ENCODE data around the gene CIB4.

CIB4 gene

GRCh38 chr2:26681656-26682055, 40.5 kb upstream of the CIB4 start:
- no peak for TF ChIP-seq CTCF (IDR thresholded peaks at IDR 0.05; ENCODE audit: extremely low read depth, missing control alignments)
- DNase-seq (ENCODE audit: low spot score) = no peak

GRCh38 chr2:26679867-26680266, 38.7 kb upstream of the CIB4 start:
- no peak for DNase-seq (ENCODE audit: low spot score)
- no peak for TF ChIP-seq CTCF (IDR thresholded peaks at IDR 0.05; ENCODE audit: extremely low read depth, missing control alignments)

GRCh38 chr2:26678035-26678434, 36.9 kb upstream of the CIB4 start:
- DNase-seq (ENCODE audit: low spot score) = no peak
- no peak for TF ChIP-seq CTCF (IDR thresholded peaks at IDR 0.05; ENCODE audit: extremely low read depth, missing control alignments)

- DNase-seq (ENCODE audit: low spot score) = no peak
- TF ChIP-seq CTCF (IDR thresholded peaks at IDR 0.05; ENCODE audit: extremely low read depth, missing control alignments) = no peak
Observed at GRCh38 chr2:26675651-26676255, 34.6 kb upstream of the CIB4 start.

GRCh38 chr2:26674771-26675170, 33.6 kb upstream of the CIB4 start:
- DNase-seq (ENCODE audit: low spot score) = no peak
- TF ChIP-seq CTCF (IDR thresholded peaks at IDR 0.05; ENCODE audit: extremely low read depth, missing control alignments) = no peak

- TF ChIP-seq CTCF (IDR thresholded peaks at IDR 0.05; ENCODE audit: extremely low read depth, missing control alignments) = no peak
- no peak for DNase-seq (ENCODE audit: low spot score)
Observed at GRCh38 chr2:26674002-26674751, 33.0 kb upstream of the CIB4 start.

GRCh38 chr2:26672818-26673393, 31.7 kb upstream of the CIB4 start:
- no peak for TF ChIP-seq CTCF (IDR thresholded peaks at IDR 0.05; ENCODE audit: extremely low read depth, missing control alignments)
- no peak for DNase-seq (ENCODE audit: low spot score)

Measured in GM20000 (cell line).